ENCODE data around the gene BTD.

The BTD gene

GRCh38 chr3:15633159-15633558, 31.6 kb downstream of the BTD start:
- Histone ChIP-seq H3K9me2 (replicated peaks; ENCODE audit: control insufficient read depth, low read length) (no peaks in the 10 kb centered on the region), H3K4me3 (ENCODE audit: low read length) (no peak overlapping the region), H3K27ac (ENCODE audit: low read depth, low read length) (no peak overlapping the region), H3K4me2 (ENCODE audit: low read length) (no peak overlapping the region), H4K20me1 (ENCODE audit: control insufficient read depth, insufficient read depth, low read depth, low read length) (no peaks in the 10 kb centered on the region), H3K9me3 (ENCODE audit: control insufficient read depth, insufficient read depth, low read length) (no peaks in the 10 kb centered on the region), H3K4me1 (ENCODE audit: control insufficient read depth, low read length) (peaks cover 16% of the 10 kb centered on the region), H3F3A (ENCODE audit: control insufficient read depth, insufficient read depth) (no peaks in the 10 kb centered on the region), H3K79me2 (ENCODE audit: control insufficient read depth, low read length) (no peaks in the 10 kb centered on the region), H3K36me3 (ENCODE audit: control insufficient read depth, low read length) (no peaks in the 10 kb centered on the region), H3K27me3 (ENCODE audit: control insufficient read depth, low read length) (no peaks in the 10 kb centered on the region)
- no peak for TF ChIP-seq CTCF (IDR thresholded peaks at IDR 0.05; ENCODE audit: low read depth, low read length, poor library complexity, severe bottlenecking)
- no peak for TF ChIP-seq EZH2phosphoT487 (IDR thresholded peaks at IDR 0.05; ENCODE audit: borderline replicate concordance, low read length)

GRCh38 chr3:15633766-15634598, 32.4 kb downstream of the BTD start:
- Histone ChIP-seq H3F3A (ENCODE audit: control insufficient read depth, insufficient read depth) (no peaks in the 10 kb centered on the region), H3K4me3 (ENCODE audit: low read length) (no peak overlapping the region), H3K79me2 (ENCODE audit: control insufficient read depth, low read length) (no peaks in the 10 kb centered on the region), H3K36me3 (ENCODE audit: control insufficient read depth, low read length) (no peaks in the 10 kb centered on the region), H3K9me2 (replicated peaks; ENCODE audit: control insufficient read depth, low read length) (no peaks in the 10 kb centered on the region), H4K20me1 (ENCODE audit: control insufficient read depth, insufficient read depth, low read depth, low read length) (no peaks in the 10 kb centered on the region), H3K9me3 (ENCODE audit: control insufficient read depth, insufficient read depth, low read length) (no peaks in the 10 kb centered on the region), H3K4me2 (ENCODE audit: low read length) (no peak overlapping the region), H3K27me3 (ENCODE audit: control insufficient read depth, low read length) (no peaks in the 10 kb centered on the region), H3K27ac (ENCODE audit: low read depth, low read length) (no peak overlapping the region), H3K4me1 (ENCODE audit: control insufficient read depth, low read length) (peaks cover 16% of the 10 kb centered on the region)
- TF ChIP-seq EZH2phosphoT487 (IDR thresholded peaks at IDR 0.05; ENCODE audit: borderline replicate concordance, low read length) = no peak
- no peak for TF ChIP-seq CTCF (IDR thresholded peaks at IDR 0.05; ENCODE audit: low read depth, low read length, poor library complexity, severe bottlenecking)

GRCh38 chr3:15634671-15635070, 33.1 kb downstream of the BTD start:
- Histone ChIP-seq H3K79me2 (ENCODE audit: control insufficient read depth, low read length) (no peaks in the 10 kb centered on the region), H3K9me3 (ENCODE audit: control insufficient read depth, insufficient read depth, low read length) (no peaks in the 10 kb centered on the region), H3K36me3 (ENCODE audit: control insufficient read depth, low read length) (no peaks in the 10 kb centered on the region), H3K27me3 (ENCODE audit: control insufficient read depth, low read length) (no peaks in the 10 kb centered on the region), H3K4me2 (ENCODE audit: low read length) (no peak overlapping the region), H3K4me1 (ENCODE audit: control insufficient read depth, low read length) (peaks cover 16% of the 10 kb centered on the region), H4K20me1 (ENCODE audit: control insufficient read depth, insufficient read depth, low read depth, low read length) (no peaks in the 10 kb centered on the region), H3K9me2 (replicated peaks; ENCODE audit: control insufficient read depth, low read length) (no peaks in the 10 kb centered on the region), H3F3A (ENCODE audit: control insufficient read depth, insufficient read depth) (no peaks in the 10 kb centered on the region), H3K27ac (ENCODE audit: low read depth, low read length) (no peak overlapping the region), H3K4me3 (ENCODE audit: low read length) (no peak overlapping the region)
- TF ChIP-seq CTCF (IDR thresholded peaks at IDR 0.05; ENCODE audit: low read depth, low read length, poor library complexity, severe bottlenecking) = no peak
- no peak for TF ChIP-seq EZH2phosphoT487 (IDR thresholded peaks at IDR 0.05; ENCODE audit: borderline replicate concordance, low read length)

All from DOHH2 (cell line).